GM10266 (cell line): ENCODE results near the gene TTC23.

Experiments
- DNase-seq: peaks from one replicate; pipeline ENCODE4 v3.0.0; 2012; ENCODE audit errors: extremely low spot score
- CTCF ChIP-seq: IDR thresholded peaks from 2 replicates; pipeline ENCODE4 v1.5.1; 2012; ENCODE audit warnings: mild to moderate bottlenecking, low read depth; ENCODE audit not compliant: control insufficient read depth, insufficient read depth; ENCODE audit errors: missing control alignments

TTC23 gene

GRCh38 chr15:99249270-99249841, at the start of gene TTC23:
Gene TTC23, minus strand, starts transcription at chr15:99249581. Its CDS starts 20,869 bp downstream, at chr15:99228712.
- TF ChIP-seq CTCF: no peak
- DNase-seq: no peak

- TF ChIP-seq CTCF: no peak
- no peak for DNase-seq
These were observed 47.0 kb upstream of the TTC23 start for GRCh38 chr15:99296386-99296785.

- no peak for DNase-seq
- no peak for TF ChIP-seq CTCF
These were observed 46.5 kb upstream of the TTC23 start for GRCh38 chr15:99295840-99296239.

- no peak for DNase-seq
- TF ChIP-seq CTCF: no peak
These were observed 42.3 kb upstream of the TTC23 start for GRCh38 chr15:99291643-99292042.

- no peak for DNase-seq
- no peak for TF ChIP-seq CTCF
These were observed 34.3 kb upstream of the TTC23 start for GRCh38 chr15:99283717-99284116.

- no peak for TF ChIP-seq CTCF
- no peak for DNase-seq
These were observed 33.2 kb upstream of the TTC23 start for GRCh38 chr15:99282586-99282985.

- no peak for DNase-seq
- no peak for TF ChIP-seq CTCF
These were observed 32.7 kb upstream of the TTC23 start for GRCh38 chr15:99282121-99282520.
